ENCODE data around the gene FAR2.

Gene FAR2

DNA sequence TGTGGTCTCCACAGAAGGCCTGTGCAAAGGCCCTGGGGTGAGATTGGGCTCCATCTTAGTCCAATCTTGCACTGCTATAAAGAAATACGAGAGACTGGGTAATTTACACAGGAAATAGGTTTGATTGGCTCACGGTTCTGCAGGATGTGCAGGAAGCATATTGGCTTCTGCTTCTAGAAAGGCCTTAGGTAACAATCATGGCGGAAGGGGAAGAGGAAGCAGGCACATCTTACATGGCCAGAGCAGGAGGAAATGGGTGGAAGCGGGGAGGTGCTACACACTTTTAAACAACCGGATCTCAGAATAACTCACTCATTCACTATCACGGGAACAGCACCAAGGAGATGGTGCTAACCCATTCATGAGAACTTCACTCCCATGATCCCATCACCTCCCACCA, 55.4 kb downstream of the FAR2 start:
- no peaks in the 10 kb centered on the region for H3K9me3 Mint-ChIP-seq
- H3K4me3 Mint-ChIP-seq = no peak overlapping the region
- H3K4me1 Mint-ChIP-seq (ENCODE audit: low read depth) = no peaks in the 10 kb centered on the region

DNA sequence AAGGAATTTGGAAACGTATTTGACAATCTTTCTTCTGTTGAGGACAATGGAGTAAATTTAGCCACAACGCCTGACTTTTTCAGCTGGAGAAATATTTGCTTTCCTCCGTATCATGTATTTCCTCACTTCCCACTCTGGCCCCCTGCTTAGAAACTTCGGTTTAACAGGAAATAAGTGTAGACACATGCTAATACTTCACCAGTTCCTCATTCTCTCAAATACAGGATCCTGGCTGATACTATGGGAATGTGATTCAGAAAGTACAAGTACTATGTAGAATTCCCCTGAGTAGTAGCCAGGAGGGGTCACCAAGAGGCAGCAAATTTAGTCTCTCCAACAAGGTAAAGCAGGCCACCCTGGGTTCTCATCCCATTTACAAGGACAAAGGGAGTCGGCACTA, 58.0 kb downstream of the FAR2 start:
- no peaks in the 10 kb centered on the region for H3K9me3 Mint-ChIP-seq
- H3K4me3 Mint-ChIP-seq = no peak overlapping the region
- no peak overlapping the region for H3K27ac Mint-ChIP-seq
- no peaks in the 10 kb centered on the region for H3K27me3 Mint-ChIP-seq (ENCODE audit: low read depth)
- no peaks in the 10 kb centered on the region for H3K36me3 Mint-ChIP-seq (ENCODE audit: low read depth)
- no peaks in the 10 kb centered on the region for H3K4me1 Mint-ChIP-seq (ENCODE audit: low read depth)

More for the DNA sequence above, 55.4 kb downstream of the FAR2 start:
- Mint-ChIP-seq H3K27me3 (ENCODE audit: low read depth) (no peaks in the 10 kb centered on the region), H3K36me3 (ENCODE audit: low read depth) (no peaks in the 10 kb centered on the region), H3K27ac (no peak overlapping the region)

DNA sequence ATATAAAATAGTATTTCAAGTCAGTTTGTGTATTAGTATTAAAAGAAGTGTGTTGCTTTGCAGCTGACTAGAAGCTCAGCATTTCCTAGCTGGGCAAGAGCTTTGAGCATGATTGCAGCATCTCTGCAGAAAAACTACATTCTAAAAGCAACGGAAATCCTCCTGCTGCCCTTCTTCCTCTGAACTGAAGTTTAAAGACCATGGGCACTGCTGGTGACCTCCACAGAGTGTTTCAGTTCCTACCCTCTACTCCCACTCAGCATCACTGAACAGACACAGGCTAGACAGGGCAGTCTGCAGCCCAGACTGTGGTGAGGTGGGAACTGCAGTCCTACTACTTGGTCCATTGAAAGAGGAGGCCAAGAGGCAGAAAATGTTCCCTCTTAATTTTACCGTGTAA, 59.0 kb downstream of the FAR2 start:
- Mint-ChIP-seq H3K27me3 (ENCODE audit: low read depth) (no peaks in the 10 kb centered on the region), H3K27ac (no peak overlapping the region), H3K9me3 (no peaks in the 10 kb centered on the region), H3K4me3 (no peak overlapping the region), H3K36me3 (ENCODE audit: low read depth) (no peaks in the 10 kb centered on the region), H3K4me1 (ENCODE audit: low read depth) (no peaks in the 10 kb centered on the region)

DNA sequence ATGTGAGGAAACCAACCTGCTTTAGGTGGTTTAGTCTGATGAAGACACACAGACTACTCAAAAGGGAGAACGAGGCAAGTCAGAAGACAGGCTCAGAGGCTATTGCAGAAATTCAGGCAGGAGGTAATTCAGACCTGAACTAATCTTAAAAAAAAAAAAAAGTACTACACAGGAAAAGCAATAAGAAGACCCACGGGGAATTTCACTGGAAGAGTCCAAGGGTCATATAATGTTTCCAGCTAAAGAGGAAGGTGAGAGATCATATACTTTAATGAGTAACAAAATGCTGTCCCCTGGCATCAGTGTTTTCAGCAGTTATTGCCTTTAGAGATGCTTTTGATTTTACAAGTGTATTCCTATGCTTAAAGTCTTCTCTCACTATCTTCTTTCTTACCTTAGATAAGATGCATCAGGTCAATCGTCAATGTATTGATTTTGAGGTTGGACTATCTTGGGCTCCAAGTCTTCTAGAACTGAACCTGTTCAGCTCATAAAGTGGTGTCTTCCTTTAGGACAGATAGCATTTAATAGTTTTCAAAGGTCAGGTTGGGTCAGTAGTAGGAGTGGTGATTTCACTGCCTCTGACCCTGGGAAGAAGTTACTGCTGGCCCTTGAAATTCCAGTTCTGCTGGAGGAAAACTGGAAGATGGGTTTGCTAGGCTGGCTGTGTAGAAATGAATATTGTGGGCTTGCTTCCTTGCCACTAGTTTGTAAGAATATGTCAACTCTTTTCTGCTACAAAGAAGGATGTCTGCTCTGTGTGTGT, 60.0 kb downstream of the FAR2 start:
- Mint-ChIP-seq H3K27ac (no peak overlapping the region), H3K9me3 (no peaks in the 10 kb centered on the region), H3K4me3 (no peak overlapping the region), H3K4me1 (ENCODE audit: low read depth) (no peaks in the 10 kb centered on the region), H3K27me3 (ENCODE audit: low read depth) (no peaks in the 10 kb centered on the region), H3K36me3 (ENCODE audit: low read depth) (no peaks in the 10 kb centered on the region)

GRCh38 chr12:29211696-29212095, 62.6 kb downstream of the FAR2 start:
- Mint-ChIP-seq H3K9me3 (no peaks in the 10 kb centered on the region), H3K4me1 (ENCODE audit: low read depth) (no peaks in the 10 kb centered on the region), H3K27ac (no peak overlapping the region), H3K36me3 (ENCODE audit: low read depth) (no peaks in the 10 kb centered on the region), H3K4me3 (no peak overlapping the region), H3K27me3 (ENCODE audit: low read depth) (no peaks in the 10 kb centered on the region)

GRCh38 chr12:29212682-29213403, 63.8 kb downstream of the FAR2 start:
- H3K36me3 Mint-ChIP-seq (ENCODE audit: low read depth) = no peaks in the 10 kb centered on the region
- H3K27me3 Mint-ChIP-seq (ENCODE audit: low read depth) = peaks cover 4% of the 10 kb centered on the region
- no peak overlapping the region for H3K27ac Mint-ChIP-seq
- no peak overlapping the region for H3K4me3 Mint-ChIP-seq
- no peaks in the 10 kb centered on the region for H3K4me1 Mint-ChIP-seq (ENCODE audit: low read depth)
- no peaks in the 10 kb centered on the region for H3K9me3 Mint-ChIP-seq

GRCh38 chr12:29216266-29216665, 67.2 kb downstream of the FAR2 start:
- Mint-ChIP-seq H3K4me3 (no peak overlapping the region), H3K27me3 (ENCODE audit: low read depth) (peaks cover 4% of the 10 kb centered on the region), H3K9me3 (no peaks in the 10 kb centered on the region), H3K4me1 (ENCODE audit: low read depth) (no peaks in the 10 kb centered on the region), H3K27ac (no peak overlapping the region), H3K36me3 (ENCODE audit: low read depth) (no peaks in the 10 kb centered on the region)

DNA sequence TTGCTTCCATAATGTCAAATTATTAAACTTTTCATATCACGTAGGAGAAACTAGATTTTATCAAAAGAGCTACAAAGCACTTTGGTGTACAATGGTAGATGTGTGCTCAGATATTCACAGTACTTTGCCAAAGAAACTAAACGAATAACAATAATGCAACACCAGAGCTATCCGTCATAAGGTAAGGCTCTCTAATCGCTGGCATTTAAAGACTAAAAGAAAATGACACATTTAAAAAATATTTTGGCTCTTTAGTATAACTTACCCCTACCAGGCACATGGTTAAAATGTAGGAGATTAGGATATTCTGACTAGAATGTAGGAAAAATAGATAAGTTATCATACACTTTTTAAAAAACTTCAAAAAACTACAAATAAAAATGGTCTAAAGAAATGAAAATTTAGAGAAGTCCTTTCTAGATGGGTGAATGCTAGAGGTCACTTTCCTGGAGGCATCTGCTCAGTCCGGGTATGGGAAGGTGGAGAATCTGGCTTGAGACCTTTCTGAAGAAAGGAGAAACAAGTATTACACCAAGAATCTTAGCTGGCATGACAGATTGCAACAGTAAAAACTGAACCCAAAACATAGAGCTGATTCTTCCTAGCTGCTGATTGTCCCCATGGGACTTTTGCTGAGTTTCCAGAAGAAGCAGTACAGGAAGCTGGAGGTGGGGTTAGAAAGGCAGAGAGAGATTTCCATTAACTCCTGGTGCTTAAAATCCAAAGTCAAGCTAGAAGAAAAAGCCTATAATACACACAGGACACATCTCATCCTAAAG, 67.9 kb downstream of the FAR2 start:
- Mint-ChIP-seq H3K27ac (no peak overlapping the region), H3K36me3 (ENCODE audit: low read depth) (no peaks in the 10 kb centered on the region), H3K27me3 (ENCODE audit: low read depth) (peaks cover 4% of the 10 kb centered on the region), H3K9me3 (no peaks in the 10 kb centered on the region), H3K4me3 (no peak overlapping the region), H3K4me1 (ENCODE audit: low read depth) (no peaks in the 10 kb centered on the region)

GRCh38 chr12:29220632-29221336, 71.7 kb downstream of the FAR2 start:
- Mint-ChIP-seq H3K27me3 (ENCODE audit: low read depth) (peaks cover 4% of the 10 kb centered on the region), H3K9me3 (no peaks in the 10 kb centered on the region), H3K27ac (no peak overlapping the region), H3K36me3 (ENCODE audit: low read depth) (no peaks in the 10 kb centered on the region), H3K4me3 (no peak overlapping the region), H3K4me1 (ENCODE audit: low read depth) (no peaks in the 10 kb centered on the region)

DNA sequence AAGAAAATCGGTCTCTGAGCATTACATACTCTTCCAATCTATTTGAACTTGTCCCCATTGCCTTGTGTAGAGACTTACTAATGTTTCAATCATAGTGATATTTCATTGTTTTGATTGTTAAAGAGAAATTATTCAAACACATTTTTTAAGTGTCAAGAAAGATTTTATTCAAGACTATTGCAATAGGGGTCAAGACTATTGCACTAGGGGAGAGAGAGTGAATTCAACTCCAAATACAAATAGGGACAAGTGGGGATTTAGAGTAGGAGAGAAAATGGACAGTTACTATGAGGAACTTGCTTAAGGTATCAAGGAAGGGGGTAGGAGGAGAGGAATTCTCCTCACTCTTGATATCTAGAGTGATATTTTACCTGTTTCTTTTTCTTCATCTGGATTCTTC, 73.1 kb downstream of the FAR2 start:
- H3K27ac Mint-ChIP-seq = no peak overlapping the region
- H3K27me3 Mint-ChIP-seq (ENCODE audit: low read depth) = peaks cover 4% of the 10 kb centered on the region
- no peaks in the 10 kb centered on the region for H3K4me1 Mint-ChIP-seq (ENCODE audit: low read depth)
- H3K9me3 Mint-ChIP-seq = no peaks in the 10 kb centered on the region
- no peaks in the 10 kb centered on the region for H3K36me3 Mint-ChIP-seq (ENCODE audit: low read depth)
- H3K4me3 Mint-ChIP-seq = no peak overlapping the region

- Mint-ChIP-seq H3K9me3 (no peaks in the 10 kb centered on the region), H3K27ac (no peak overlapping the region), H3K36me3 (ENCODE audit: low read depth) (no peaks in the 10 kb centered on the region)
These were observed 74.3 kb downstream of the FAR2 start for GRCh38 chr12:29223426-29223825.

GRCh38 chr12:29223956-29224543, 75.0 kb downstream of the FAR2 start:
- H3K4me1 Mint-ChIP-seq (ENCODE audit: low read depth) = no peaks in the 10 kb centered on the region
- no peaks in the 10 kb centered on the region for H3K36me3 Mint-ChIP-seq (ENCODE audit: low read depth)
- H3K4me3 Mint-ChIP-seq = no peak overlapping the region
- no peaks in the 10 kb centered on the region for H3K27me3 Mint-ChIP-seq (ENCODE audit: low read depth)
- no peaks in the 10 kb centered on the region for H3K9me3 Mint-ChIP-seq
- H3K27ac Mint-ChIP-seq = no peak overlapping the region

More at GRCh38 chr12:29223426-29223825, 74.3 kb downstream of the FAR2 start:
- H3K4me3 Mint-ChIP-seq = no peak overlapping the region
- H3K4me1 Mint-ChIP-seq (ENCODE audit: low read depth) = no peaks in the 10 kb centered on the region
- no peaks in the 10 kb centered on the region for H3K27me3 Mint-ChIP-seq (ENCODE audit: low read depth)

- Mint-ChIP-seq H3K36me3 (ENCODE audit: low read depth) (no peaks in the 10 kb centered on the region), H3K27ac (no peak overlapping the region), H3K27me3 (ENCODE audit: low read depth) (no peaks in the 10 kb centered on the region), H3K4me3 (no peak overlapping the region), H3K4me1 (ENCODE audit: low read depth) (no peaks in the 10 kb centered on the region), H3K9me3 (no peaks in the 10 kb centered on the region)
These were observed 75.5 kb downstream of the FAR2 start for GRCh38 chr12:29224572-29224971.

- Mint-ChIP-seq H3K36me3 (ENCODE audit: low read depth) (no peaks in the 10 kb centered on the region), H3K27me3 (ENCODE audit: low read depth) (no peaks in the 10 kb centered on the region), H3K27ac (no peak overlapping the region), H3K4me3 (no peak overlapping the region), H3K4me1 (ENCODE audit: low read depth) (no peaks in the 10 kb centered on the region), H3K9me3 (no peaks in the 10 kb centered on the region)
These were observed 76.8 kb downstream of the FAR2 start for GRCh38 chr12:29225834-29226233.

Data from T-helper 1 cell treated with Interleukin-12 subunit alpha and Interleukin-12 subunit beta and Interleukin-4 antibody, amounts not matched to agents 30 μg/mL and 1 μg/mL, for 36 hours (primary cell).